ENCODE data around the gene TTL. TPM values are rescaled to one million over a fixed set of nuclear protein-coding genes. Genes with fewer than 3 reads are reported as not detected.
"Not testable (repeated sequence)": the region's sequence is repeated elsewhere in the genome, so short reads cannot be mapped to it uniquely, and the experiment has no call there.

The TTL gene
- polyA plus RNA-seq, 1 donor from 2014 or later: 53.8 TPM

DNA sequence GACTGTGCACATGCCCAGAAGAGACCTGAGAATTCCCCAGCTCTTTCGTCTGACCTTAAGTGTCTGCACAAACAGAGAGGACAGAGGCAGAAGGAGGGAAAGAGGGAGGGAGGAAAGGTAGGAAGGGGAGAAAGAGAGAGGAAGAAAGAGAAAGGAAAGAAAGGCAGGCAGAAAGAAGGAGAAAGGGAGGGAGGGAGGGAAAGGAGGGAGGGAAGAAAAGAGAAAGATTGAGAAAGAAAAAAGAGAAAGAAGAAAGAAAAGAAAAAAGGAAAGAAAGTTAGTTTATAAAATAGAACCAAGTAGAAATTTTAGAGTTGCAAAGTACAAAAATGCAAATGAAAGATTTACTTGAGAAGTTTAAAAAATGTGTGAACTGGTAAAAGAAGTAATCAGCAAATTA is 52.9 kb downstream of the TTL start:
- Histone ChIP-seq H3K27ac (ENCODE audit: low read length) (no peak overlapping the region), H3K27me3 (ENCODE audit: insufficient read depth, low read depth, low read length) (no peaks in the 10 kb centered on the region), H3K9me3 (ENCODE audit: low read length) (no peaks in the 10 kb centered on the region), H3K9me2 (ENCODE audit: insufficient read depth, low read length) (no peaks in the 10 kb centered on the region), H4K20me1 (ENCODE audit: insufficient read depth) (no peaks in the 10 kb centered on the region), H3K4me2 (ENCODE audit: low read length) (no peak overlapping the region), H3F3A (ENCODE audit: insufficient read depth, low read length, poor library complexity, severe bottlenecking) (no peaks in the 10 kb centered on the region), H2AFZ (ENCODE audit: low read depth, low read length) (no peak overlapping the region), H3K9ac (ENCODE audit: low read length) (no peak overlapping the region), H3K36me3 (ENCODE audit: insufficient read depth, low read length) (peaks cover 6% of the 10 kb centered on the region), H3K79me2 (replicated peaks; ENCODE audit: insufficient read depth, low read length) (no peaks in the 10 kb centered on the region), H3K4me3 (ENCODE audit: low read length) (no peak overlapping the region)
- TF ChIP-seq SMC3 (conservative IDR thresholded peaks at IDR 0.05; ENCODE audit: poor library complexity) (no peak), EZH2 (IDR thresholded peaks at IDR 0.05; ENCODE audit: borderline replicate concordance, insufficient read depth, low read length, poor library complexity, severe bottlenecking) (no peak), TAF1 (IDR thresholded peaks at IDR 0.05; ENCODE audit: low read depth) (no peak), EP300 (conservative IDR thresholded peaks at IDR 0.05; ENCODE audit: poor library complexity, severe bottlenecking) (no peak), MXI1 (conservative IDR thresholded peaks at IDR 0.05; ENCODE audit: poor library complexity, severe bottlenecking) (no peak), POLR2AphosphoS5 (IDR thresholded peaks at IDR 0.05) (no peak), RAD21 (conservative IDR thresholded peaks at IDR 0.05) (no peak)
- TF ChIP-seq, protein P1, sequence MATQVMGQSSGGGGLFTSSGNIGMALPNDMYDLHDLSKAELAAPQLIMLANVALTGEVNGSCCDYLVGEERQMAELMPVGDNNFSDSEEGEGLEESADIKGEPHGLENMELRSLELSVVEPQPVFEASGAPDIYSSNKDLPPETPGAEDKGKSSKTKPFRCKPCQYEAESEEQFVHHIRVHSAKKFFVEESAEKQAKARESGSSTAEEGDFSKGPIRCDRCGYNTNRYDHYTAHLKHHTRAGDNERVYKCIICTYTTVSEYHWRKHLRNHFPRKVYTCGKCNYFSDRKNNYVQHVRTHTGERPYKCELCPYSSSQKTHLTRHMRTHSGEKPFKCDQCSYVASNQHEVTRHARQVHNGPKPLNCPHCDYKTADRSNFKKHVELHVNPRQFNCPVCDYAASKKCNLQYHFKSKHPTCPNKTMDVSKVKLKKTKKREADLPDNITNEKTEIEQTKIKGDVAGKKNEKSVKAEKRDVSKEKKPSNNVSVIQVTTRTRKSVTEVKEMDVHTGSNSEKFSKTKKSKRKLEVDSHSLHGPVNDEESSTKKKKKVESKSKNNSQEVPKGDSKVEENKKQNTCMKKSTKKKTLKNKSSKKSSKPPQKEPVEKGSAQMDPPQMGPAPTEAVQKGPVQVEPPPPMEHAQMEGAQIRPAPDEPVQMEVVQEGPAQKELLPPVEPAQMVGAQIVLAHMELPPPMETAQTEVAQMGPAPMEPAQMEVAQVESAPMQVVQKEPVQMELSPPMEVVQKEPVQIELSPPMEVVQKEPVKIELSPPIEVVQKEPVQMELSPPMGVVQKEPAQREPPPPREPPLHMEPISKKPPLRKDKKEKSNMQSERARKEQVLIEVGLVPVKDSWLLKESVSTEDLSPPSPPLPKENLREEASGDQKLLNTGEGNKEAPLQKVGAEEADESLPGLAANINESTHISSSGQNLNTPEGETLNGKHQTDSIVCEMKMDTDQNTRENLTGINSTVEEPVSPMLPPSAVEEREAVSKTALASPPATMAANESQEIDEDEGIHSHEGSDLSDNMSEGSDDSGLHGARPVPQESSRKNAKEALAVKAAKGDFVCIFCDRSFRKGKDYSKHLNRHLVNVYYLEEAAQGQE (IDR thresholded peaks at IDR 0.05; ENCODE audit: borderline replicate concordance): no peak
- TF ChIP-seq, protein P2, sequence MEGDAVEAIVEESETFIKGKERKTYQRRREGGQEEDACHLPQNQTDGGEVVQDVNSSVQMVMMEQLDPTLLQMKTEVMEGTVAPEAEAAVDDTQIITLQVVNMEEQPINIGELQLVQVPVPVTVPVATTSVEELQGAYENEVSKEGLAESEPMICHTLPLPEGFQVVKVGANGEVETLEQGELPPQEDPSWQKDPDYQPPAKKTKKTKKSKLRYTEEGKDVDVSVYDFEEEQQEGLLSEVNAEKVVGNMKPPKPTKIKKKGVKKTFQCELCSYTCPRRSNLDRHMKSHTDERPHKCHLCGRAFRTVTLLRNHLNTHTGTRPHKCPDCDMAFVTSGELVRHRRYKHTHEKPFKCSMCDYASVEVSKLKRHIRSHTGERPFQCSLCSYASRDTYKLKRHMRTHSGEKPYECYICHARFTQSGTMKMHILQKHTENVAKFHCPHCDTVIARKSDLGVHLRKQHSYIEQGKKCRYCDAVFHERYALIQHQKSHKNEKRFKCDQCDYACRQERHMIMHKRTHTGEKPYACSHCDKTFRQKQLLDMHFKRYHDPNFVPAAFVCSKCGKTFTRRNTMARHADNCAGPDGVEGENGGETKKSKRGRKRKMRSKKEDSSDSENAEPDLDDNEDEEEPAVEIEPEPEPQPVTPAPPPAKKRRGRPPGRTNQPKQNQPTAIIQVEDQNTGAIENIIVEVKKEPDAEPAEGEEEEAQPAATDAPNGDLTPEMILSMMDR (IDR thresholded peaks at IDR 0.05; ENCODE audit: poor library complexity, severe bottlenecking): no peak

DNA sequence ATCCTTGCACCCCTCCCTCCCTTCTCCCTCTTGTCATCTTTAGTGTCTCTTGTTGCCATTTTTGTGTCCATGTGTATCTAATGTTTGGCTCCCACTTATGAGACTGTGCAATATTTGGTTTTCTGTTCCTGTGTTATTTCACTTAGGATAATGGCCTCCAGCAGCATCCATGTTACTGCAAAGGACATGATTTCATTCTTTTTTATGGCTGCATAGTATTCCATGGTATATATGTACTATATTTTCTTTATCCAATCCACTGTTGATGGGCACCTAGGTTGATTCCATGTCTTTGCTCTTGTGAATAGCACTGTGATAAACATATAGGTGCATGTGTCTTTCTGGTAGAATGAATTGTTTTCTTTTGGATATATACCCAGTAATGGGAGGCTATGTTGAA is 54.7 kb downstream of the TTL start:
- not testable (repeated sequence) for H3K36me3 ChIP-seq (ENCODE audit: insufficient read depth, low read length); H3K27ac ChIP-seq (ENCODE audit: low read length); H3K4me3 ChIP-seq (ENCODE audit: low read length); H2AFZ ChIP-seq (ENCODE audit: low read depth, low read length); H3K4me2 ChIP-seq (ENCODE audit: low read length); H3K9me2 ChIP-seq (ENCODE audit: insufficient read depth, low read length); H3F3A ChIP-seq (ENCODE audit: insufficient read depth, low read length, poor library complexity, severe bottlenecking); H3K9ac ChIP-seq (ENCODE audit: low read length); H4K20me1 ChIP-seq (ENCODE audit: insufficient read depth); H3K9me3 ChIP-seq (ENCODE audit: low read length); H3K79me2 ChIP-seq (replicated peaks; ENCODE audit: insufficient read depth, low read length); H3K27me3 ChIP-seq (ENCODE audit: insufficient read depth, low read depth, low read length)

DNA sequence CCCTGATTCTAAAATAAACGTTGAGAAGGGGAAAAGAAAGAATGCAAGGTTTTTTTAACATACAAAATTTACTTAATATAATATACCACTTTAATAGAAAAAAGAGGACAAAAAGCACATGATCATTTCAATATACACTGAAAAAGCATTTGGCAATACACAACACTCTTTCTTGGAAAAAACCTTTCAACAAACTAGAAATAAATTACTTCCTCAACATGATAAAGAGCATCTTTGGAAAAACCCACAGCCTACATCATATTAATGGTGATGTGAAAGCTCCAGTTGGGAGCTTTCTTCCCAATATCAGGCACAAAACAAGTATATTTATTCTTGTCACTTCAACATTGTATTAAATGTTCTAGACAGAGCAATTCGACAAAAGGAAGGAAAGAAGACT is 57.4 kb downstream of the TTL start:
- no peak for TF ChIP-seq EZH2 (IDR thresholded peaks at IDR 0.05; ENCODE audit: borderline replicate concordance, insufficient read depth, low read length, poor library complexity, severe bottlenecking)
- no peak for TF ChIP-seq MXI1 (conservative IDR thresholded peaks at IDR 0.05; ENCODE audit: poor library complexity, severe bottlenecking)
- TF ChIP-seq POLR2AphosphoS5 (IDR thresholded peaks at IDR 0.05): no peak
- TF ChIP-seq EP300 (conservative IDR thresholded peaks at IDR 0.05; ENCODE audit: poor library complexity, severe bottlenecking): no peak
- no peak for TF ChIP-seq TAF1 (IDR thresholded peaks at IDR 0.05; ENCODE audit: low read depth)
- TF ChIP-seq SMC3 (conservative IDR thresholded peaks at IDR 0.05; ENCODE audit: poor library complexity): no peak
- TF ChIP-seq RAD21 (conservative IDR thresholded peaks at IDR 0.05): no peak
- TF ChIP-seq, protein P1 (IDR thresholded peaks at IDR 0.05; ENCODE audit: borderline replicate concordance): no peak
- TF ChIP-seq, protein P2 (IDR thresholded peaks at IDR 0.05; ENCODE audit: poor library complexity, severe bottlenecking): no peak
- Histone ChIP-seq H3K9me2 (ENCODE audit: insufficient read depth, low read length) (no peaks in the 10 kb centered on the region), H3K27ac (ENCODE audit: low read length) (no peak overlapping the region), H3K36me3 (ENCODE audit: insufficient read depth, low read length) (no peaks in the 10 kb centered on the region), H3K9me3 (ENCODE audit: low read length) (no peaks in the 10 kb centered on the region), H2AFZ (ENCODE audit: low read depth, low read length) (no peak overlapping the region), H3K9ac (ENCODE audit: low read length) (no peak overlapping the region), H3K79me2 (replicated peaks; ENCODE audit: insufficient read depth, low read length) (peaks cover 9% of the 10 kb centered on the region), H4K20me1 (ENCODE audit: insufficient read depth) (no peaks in the 10 kb centered on the region), H3K27me3 (ENCODE audit: insufficient read depth, low read depth, low read length) (no peaks in the 10 kb centered on the region), H3F3A (ENCODE audit: insufficient read depth, low read length, poor library complexity, severe bottlenecking) (no peaks in the 10 kb centered on the region), H3K4me2 (ENCODE audit: low read length) (no peak overlapping the region), H3K4me3 (ENCODE audit: low read length) (no peak overlapping the region)

All from neural cell (in vitro differentiated cells).